NCI-H1092 (cell line): ENCODE results near the gene DEGS1.

ENCODE experiments used
- DNase-seq: peaks from one replicate; lab custom pipeline; 2025; lab: John Stamatoyannopoulos, UW

The DEGS1 gene

DNA sequence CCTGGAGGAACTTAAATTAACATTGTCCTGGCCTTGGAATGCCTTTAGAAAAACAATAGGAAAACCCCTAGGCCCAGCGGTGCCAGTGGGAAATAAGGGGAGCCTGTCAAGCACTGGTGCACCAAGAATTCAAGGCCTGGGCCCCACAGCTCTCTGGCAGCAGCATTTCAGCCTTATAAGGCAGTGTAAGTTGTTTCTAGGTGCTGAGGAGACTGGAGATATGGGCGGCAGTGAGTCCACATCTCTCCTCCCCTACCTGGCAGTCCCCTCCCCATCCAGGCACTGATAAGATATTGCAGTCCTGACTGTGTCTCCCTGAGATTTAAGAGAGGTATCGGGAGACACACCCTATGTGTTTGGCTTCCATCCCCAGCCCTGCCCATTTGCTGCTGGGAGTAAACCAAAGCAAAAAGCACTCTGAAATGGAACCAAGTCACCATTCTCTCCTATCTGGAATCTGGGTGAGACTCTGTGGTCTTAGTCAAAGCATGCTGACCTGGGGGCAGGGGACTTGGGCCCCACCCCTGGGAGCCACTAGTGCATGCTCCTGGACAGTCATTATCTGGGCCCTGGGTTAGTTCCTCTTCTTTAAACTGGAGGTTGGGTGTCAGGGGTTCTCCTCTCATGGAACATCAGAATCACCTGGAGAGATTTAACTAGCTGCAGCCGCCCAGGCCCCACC, 30.5 kb downstream of the DEGS1 start:
- DNase-seq: no peak

DNA sequence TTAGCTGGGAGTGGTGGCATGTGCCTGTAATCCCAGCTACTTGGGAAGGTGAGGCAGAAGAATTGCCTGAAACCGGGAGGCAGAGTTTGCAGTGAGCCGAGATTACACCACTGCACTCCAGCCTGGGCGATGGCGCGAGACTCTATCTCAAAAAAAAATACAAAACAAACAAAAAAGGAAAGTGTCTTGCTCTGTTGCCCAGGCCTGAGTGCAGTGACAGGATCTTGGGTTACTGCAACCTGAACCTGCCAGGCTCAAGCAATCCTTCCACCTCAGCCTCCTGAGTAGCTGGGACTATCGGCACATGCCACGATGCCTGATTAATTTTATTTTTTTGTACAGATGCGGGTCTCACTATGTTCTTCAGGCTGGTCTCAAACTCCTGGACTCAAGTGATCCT, 33.3 kb downstream of the DEGS1 start:
- DNase-seq: no peak

DNA sequence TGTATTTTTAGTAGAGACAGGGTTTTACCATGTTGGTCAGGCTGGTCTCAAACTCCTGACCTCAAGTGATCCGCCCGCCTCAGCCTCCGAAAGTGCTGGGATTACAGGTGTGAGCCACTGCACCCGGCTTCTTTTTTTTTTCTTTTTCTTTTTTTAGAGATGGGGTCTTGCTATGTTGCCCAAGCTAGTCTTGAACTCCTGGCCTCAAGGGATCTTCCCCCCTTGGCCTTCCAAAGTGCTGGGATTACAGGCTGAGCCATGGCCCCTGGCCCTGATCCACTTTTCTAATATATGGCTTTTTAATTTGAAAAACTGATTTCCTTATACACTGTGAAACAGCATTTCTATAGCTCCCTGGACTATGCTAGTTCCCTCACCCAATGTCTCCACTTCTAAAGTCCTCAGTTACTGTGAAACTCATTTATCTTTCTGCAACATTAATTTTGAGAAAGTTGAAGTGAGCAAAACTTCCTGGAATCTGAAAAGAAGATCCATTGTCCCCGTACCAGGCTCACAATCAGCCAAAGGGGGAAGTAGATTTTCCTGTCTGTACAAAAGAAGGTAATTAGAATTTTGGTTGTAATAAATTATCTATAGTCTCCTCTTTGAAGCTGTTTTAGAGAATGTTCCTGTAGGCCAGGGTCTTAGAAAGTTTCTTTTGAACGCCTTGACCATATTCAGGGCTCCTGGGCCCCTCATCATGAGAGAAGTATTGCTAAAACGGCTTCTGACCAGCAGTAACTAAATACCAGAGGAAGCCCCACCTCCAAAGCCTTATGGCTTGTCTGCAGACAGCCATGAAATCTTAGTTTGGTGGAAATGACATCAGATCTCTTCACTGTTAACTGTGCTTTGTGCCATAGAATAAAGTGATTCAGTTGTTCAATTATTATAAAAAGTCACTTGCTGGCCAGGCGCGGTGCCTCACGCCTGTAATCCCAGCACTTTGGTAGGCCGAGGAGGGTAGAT, 34.9 kb downstream of the DEGS1 start:
- no peak for DNase-seq

DNA sequence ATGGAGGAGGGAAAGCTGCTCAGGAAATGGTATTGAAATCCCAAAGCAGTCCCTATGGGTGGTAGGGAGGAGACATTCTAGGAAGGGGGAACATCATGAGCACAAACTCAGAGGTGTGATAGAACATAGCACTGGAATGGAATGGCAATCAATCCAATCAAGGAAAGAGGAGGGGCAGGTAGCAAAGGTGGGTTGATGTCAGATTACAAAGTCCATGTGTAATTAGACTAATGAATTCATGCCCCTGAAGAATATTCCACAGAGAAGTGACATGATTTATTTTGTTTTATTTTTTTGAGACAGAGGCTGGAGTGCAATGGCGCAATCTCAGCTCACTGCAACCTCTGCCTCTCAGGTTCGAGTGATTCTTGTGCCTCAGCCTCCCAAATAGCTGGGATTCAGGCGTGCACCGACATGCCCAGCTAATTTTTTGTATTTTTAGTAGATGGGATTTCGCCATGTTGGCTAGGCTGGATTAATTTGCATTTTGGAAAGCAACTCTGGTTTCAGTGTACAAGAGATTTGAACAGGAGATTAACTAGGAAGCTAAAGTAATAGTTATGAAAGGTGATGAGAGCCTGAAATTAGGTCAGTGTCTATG, 36.1 kb downstream of the DEGS1 start:
- no peak for DNase-seq

DNA sequence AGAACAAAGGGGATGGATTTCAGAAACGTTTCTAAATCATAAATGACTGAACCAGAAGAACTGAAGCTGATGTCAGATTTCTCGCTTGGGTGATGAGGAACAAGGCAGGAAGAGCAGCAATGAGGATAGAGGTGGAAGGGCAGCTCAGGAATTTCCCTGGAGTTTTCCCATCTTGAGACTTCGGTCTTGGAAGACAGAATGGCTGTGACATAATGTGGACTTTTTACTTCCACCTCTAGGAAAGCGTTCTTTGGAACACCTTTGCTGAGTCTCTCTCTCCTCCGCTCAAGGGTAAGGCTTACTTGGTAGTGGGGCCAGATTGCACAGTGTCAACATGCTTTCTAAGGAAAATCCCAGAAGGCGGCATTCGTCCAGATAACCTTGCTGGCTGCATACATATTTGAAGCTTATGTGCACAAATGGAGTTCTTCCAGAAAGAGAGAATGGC, 36.6 kb downstream of the DEGS1 start:
- DNase-seq: no peak

DNA sequence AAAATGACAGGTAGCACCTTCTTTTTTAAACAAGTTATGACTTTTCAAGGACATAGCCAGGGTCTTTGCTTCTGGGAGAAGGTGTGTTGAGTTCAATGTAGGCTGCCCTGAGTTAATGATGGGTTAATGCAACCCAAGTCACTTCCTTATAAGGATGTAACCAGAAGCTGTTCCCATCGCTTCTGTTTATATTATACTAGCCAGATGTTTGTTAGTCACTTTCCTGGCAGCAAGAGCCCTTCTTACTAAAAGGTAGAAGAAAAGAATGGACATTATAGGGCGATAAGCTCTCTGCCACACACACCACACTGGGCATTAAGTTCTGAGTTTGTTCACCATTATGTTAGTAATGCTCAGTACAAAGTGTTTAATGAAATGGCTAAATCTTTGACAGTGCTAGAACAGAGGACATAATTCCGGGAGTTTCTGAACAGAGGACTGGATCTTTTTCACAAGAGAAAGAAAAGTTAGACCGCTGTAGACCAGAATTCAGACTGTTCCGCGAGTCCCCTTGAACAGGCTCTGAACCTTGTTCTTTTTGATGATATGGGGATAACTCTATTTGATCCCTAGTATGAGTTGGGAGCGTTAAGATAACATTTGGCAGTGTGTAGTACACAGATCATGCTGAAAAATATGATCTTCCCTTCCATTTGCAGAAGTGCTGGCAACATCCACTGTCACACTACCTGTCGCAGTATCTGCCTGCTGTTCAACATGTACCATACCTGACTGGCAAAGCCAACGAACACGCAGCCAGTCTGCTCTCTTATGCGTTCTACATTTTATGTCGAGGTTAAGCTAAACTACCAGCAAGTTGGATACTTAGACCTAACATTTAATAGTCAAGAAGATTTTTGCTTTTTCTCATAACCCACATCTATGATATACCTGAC, 41.0 kb downstream of the DEGS1 start:
- DNase-seq: no peak

DNA sequence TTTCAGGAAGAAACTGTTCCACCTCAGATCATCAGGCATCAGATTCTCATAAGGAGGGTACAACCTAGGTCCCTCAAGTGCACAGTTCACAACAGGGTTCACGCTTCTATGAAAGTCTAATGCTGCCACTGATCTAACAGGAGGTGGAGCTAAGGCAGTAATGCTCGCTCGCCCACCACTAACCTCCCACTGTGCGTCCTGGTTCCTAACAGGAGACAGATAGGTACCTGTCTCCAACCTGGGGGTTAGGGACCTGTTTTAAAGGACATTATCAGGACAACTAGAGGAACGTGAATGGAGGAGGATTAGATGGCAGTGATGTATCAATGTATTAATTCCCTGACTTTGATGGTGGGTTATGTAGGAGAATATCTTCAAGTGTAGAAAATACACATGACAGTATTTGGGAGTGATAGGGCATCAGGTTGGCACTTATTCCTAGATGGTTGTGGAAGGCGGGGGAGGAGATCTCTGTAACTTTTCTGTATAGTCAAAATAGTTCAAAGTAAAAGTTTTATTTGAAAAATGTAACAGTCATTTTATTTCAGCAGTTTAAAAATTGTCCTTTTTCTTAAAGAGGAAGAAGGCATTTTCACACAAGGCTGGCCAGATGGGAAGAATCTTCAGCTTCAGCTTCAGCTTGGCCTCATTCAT, 43.9 kb downstream of the DEGS1 start:
- no peak for DNase-seq

DNA sequence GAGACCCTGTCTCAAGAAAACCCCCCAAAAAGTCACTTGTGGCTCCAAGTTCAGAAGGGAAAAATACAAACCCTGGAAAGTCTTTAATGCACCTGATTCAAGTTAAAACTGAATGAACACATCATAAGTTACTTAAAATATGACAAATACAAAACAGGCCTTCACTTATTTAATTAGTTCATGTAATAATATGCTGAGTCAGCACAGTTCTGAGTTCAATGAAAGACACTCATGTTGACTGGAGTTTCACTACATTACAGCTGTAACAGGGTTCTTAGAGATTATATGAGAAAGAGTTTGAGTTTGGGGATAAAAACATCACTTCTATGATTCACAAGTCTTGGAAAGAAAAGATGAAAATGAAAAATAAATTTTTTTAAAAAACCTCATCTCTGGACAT, 51.0 kb downstream of the DEGS1 start:
- DNase-seq: no peak

DNA sequence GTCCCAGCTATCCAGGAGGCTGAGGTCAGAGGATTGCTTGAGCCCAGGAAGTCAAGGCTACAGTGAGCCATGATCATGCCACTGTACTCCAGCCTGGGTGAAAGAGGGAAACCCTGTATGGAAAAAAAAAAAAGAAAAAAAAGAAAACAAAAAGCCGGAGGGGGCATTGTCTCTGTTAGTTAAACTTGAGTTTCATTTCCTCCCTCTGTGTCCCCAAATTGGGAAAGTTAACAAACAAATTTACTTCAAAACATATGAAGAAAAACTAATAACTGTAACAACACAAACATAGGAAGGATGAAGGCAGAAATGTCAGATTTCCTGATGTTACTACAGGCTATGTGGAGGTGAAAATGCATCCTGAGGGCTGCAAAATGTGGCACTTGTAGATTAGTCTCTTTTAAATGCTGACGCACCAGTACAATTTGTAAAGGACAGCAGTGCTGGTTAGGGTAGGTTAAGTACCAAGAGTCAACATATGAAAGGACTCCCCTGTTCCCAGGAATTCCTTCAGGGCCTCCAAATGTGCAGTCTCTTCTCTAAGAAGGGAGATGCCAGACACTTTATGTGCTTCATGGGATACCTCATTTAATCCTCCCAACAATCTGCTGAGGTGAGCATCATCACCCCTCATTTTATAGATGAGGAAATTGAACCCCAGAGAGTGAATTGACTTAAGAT, 52.9 kb downstream of the DEGS1 start:
- DNase-seq: no peak

DNA sequence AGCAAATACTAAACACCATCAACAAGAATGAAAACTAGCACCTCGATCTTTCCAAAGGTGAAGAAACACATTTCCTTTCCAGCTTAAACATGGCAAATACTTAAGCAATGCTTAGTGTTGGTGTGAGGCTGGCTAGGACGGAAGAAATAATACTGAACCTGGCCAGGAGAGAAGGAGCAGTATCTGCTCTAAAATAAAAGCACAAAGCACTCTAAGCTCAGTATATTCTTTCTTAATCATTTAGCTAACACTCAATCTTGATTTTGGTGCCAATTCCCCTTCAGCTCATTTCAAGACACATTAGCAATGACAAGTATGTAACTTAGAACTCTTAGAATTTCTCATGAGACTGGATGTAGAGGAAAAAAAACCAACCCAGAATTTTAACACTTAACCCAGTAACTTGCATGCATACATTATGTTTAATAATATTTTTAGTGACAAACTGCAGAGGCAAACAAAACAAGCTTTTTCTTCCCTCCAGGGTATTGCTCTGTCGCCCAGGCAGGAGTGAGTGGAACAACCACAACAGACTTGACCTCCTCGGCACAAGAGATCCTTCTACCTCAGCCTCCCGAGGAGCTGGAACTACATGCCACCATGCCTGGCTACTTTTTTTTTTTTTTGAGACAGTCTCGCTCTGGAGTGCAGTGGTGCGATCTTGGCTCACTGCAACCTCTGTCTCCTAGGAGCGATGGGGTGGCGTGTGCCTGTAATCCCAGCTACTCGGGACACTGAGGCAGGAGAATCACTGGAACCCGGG, 54.3 kb downstream of the DEGS1 start:
- DNase-seq: no peak

DNA sequence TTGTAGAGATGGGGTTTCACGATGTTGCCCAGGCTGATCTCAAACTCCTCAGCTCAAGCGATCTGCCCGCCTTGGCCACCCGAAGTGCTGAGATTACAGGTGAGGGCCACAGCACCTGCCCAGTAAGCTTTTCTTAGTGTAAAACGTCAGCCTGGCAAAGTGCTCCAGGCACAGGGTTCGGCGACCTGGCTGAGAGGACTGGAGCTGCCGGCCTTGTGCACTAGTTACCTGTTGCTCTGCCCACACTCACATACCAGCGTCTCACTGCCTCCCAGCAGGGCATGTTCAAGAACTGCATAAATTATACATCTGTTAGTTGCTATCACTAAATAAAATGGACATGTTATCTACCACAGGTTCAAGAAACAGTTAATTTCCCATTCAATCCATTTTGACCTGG, 55.2 kb downstream of the DEGS1 start:
- DNase-seq: no peak

DNA sequence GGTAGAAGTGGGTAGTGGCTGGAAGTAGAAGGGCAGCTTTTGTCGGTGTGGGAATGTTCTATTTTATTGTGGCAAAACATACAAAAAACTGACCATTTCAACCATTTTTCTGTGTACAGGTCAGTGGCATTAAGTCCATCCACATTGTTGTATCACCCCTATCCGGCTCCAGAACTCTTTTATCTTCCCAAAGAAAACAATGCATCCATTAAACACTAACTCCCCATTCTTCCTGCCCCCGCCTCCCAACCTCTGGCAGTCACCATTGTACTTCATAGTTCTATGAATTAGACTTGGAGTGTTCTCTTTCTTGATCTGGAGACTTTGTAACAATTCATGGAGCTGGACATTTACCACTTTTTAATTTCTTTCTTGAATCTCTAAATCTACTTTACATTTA, 55.7 kb downstream of the DEGS1 start:
- DNase-seq: no peak
